Placental epithelial cell (primary cell): ENCODE data around the gene OR1F1. TPM values are rescaled to one million over a fixed set of nuclear protein-coding genes. Genes with fewer than 3 reads are reported as not detected.

Experiments
- total RNA-seq: library from RNA; depleted of rRNA; stranded (reverse); fragments of >200 nt; gene quantifications from 2 replicates; pipeline ENCODE4 v1.2.3, GENCODE V29; 2012

The OR1F1 gene
- total RNA-seq: not detected in 2 replicates

GRCh38 chr16:3187798-3188674, at the start of gene OR1F1:
TSS of gene OR1F1 (plus strand) at chr16:3188204.

GRCh38 chr16:3234857-3235561, 47.0 kb downstream of the OR1F1 start, which contains the start of gene ZNF200:
TSS of gene ZNF200 (minus strand) at chr16:3235158. CDS start at chr16:3233755, 1,403 bp downstream.

Other genes with a start within 250 kb of the OR1F1 start
- gene KREMEN2, start 223.9 kb upstream of the OR1F1 start, total RNA-seq: 0.43 and 1.2 TPM in 2 replicates
- gene PAQR4, start 218.9 kb upstream of the OR1F1 start, total RNA-seq: 5.4 and 6.3 TPM in 2 replicates
- 6.2 and 10.2 TPM in 2 replicates for gene PKMYT1, start 207.8 kb upstream of the OR1F1 start, total RNA-seq
- 4.3 and 6.5 TPM in 2 replicates for gene CLDN9, start 175.3 kb upstream of the OR1F1 start, total RNA-seq
- gene CLDN6, start 170.0 kb upstream of the OR1F1 start, total RNA-seq: 0.39 and 5.6 TPM in 2 replicates
- gene TNFRSF12A, start 167.8 kb upstream of the OR1F1 start, total RNA-seq: 146 and 484 TPM in 2 replicates
- gene HCFC1R1, start 164.3 kb upstream of the OR1F1 start, total RNA-seq: 11.7 and 82.1 TPM in 2 replicates
- 33.5 and 58.1 TPM in 2 replicates for gene THOC6, start 164.2 kb upstream of the OR1F1 start, total RNA-seq
- gene BICDL2, start 151.3 kb upstream of the OR1F1 start, total RNA-seq: not detected in 2 replicates
- under 0.01 and 0.11 TPM in 2 replicates for gene MMP25, start 141.6 kb upstream of the OR1F1 start, total RNA-seq
- gene IL32, start 122.6 kb upstream of the OR1F1 start, total RNA-seq: 0.79 and 7.4 TPM in 2 replicates
- gene ZSCAN10, start 88.9 kb upstream of the OR1F1 start, total RNA-seq: not detected in 2 replicates
- 13.7 and 19.2 TPM in 2 replicates for gene ZNF205, start 75.6 kb upstream of the OR1F1 start, total RNA-seq
- gene ZNF213, start 53.2 kb upstream of the OR1F1 start, total RNA-seq: 11.4 and 13.2 TPM in 2 replicates
- 8.6 and 10.6 TPM in 2 replicates for gene ZNF200, start 47.0 kb downstream of the OR1F1 start, total RNA-seq
- 0.22 TPM in 1 of 2 replicates, not detected in the other for gene MEFV, start 68.4 kb downstream of the OR1F1 start, total RNA-seq
- 47.8 and 63.6 TPM in 2 replicates for gene ZNF263, start 95.3 kb downstream of the OR1F1 start, total RNA-seq
- 4.1 and 6.7 TPM in 2 replicates for gene TIGD7, start 117.2 kb downstream of the OR1F1 start, total RNA-seq
- gene ZNF75A, start 117.3 kb downstream of the OR1F1 start, total RNA-seq: 35.8 and 36.5 TPM in 2 replicates
- gene OR2C1, start 167.7 kb downstream of the OR1F1 start, total RNA-seq: under 0.01 and 0.43 TPM in 2 replicates
- 11.1 and 11.4 TPM in 2 replicates for gene ZSCAN32, start 212.8 kb downstream of the OR1F1 start, total RNA-seq
- 7.6 and 7.9 TPM in 2 replicates for gene ZNF174, start 213.0 kb downstream of the OR1F1 start, total RNA-seq